Measurements from ENCODE around the gene TENT5C. TPM values are rescaled to one million over a fixed set of nuclear protein-coding genes. Genes with fewer than 3 reads are reported as not detected.

Gene TENT5C
- polyA plus RNA-seq, 1 of the 3 experiments (the other 2 are of a cell fraction) = 0.90 TPM

GRCh38 chr1:117615474-117615873 lies 9.6 kb downstream of the TENT5C start (continued):
- TF ChIP-seq REST (IDR thresholded peaks at IDR 0.05; ENCODE audit: low read depth, low read length) (no peak), RAD21 (IDR thresholded peaks at IDR 0.05; ENCODE audit: low read length) (no peak)
- TF ChIP-seq, protein P1, sequence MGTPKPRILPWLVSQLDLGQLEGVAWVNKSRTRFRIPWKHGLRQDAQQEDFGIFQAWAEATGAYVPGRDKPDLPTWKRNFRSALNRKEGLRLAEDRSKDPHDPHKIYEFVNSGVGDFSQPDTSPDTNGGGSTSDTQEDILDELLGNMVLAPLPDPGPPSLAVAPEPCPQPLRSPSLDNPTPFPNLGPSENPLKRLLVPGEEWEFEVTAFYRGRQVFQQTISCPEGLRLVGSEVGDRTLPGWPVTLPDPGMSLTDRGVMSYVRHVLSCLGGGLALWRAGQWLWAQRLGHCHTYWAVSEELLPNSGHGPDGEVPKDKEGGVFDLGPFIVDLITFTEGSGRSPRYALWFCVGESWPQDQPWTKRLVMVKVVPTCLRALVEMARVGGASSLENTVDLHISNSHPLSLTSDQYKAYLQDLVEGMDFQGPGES (IDR thresholded peaks at IDR 0.05; ENCODE audit: low read depth, low read length) = no peak

- TF ChIP-seq, protein P2, sequence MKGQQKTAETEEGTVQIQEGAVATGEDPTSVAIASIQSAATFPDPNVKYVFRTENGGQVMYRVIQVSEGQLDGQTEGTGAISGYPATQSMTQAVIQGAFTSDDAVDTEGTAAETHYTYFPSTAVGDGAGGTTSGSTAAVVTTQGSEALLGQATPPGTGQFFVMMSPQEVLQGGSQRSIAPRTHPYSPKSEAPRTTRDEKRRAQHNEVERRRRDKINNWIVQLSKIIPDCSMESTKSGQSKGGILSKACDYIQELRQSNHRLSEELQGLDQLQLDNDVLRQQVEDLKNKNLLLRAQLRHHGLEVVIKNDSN (IDR thresholded peaks at IDR 0.05; ENCODE audit: borderline replicate concordance, low read depth) = no peak
- TF ChIP-seq SMC3 (IDR thresholded peaks at IDR 0.05; ENCODE audit: low read depth, low read length) (no peak), MEF2A (IDR thresholded peaks at IDR 0.05; ENCODE audit: borderline replicate concordance, low read depth) (no peak), SIN3A (IDR thresholded peaks at IDR 0.05; ENCODE audit: borderline replicate concordance, low read depth, low read length) (no peak), GABPA (IDR thresholded peaks at IDR 0.05; ENCODE audit: low read depth) (no peak), POLR2AphosphoS5 (IDR thresholded peaks at IDR 0.05; ENCODE audit: low read depth, low read length) (no peak), RAD21 (IDR thresholded peaks at IDR 0.05; ENCODE audit: low read length) (no peak), FOXM1 (IDR thresholded peaks at IDR 0.05; ENCODE audit: low read depth) (no peak)
- H3K27me3 ChIP-seq (ENCODE audit: insufficient read depth) = no peaks in the 10 kb centered on the region
- no peaks in the 10 kb centered on the region for H3K9me3 ChIP-seq
- H3K9ac ChIP-seq = no peak overlapping the region
- CTCF ChIA-PET = no interaction called here
- no peak overlapping the region for H2AFZ ChIP-seq (ENCODE audit: low read depth)
- H3K36me3 ChIP-seq (replicated peaks in 1 of 2; ENCODE audit: control insufficient read depth in 1 of 2, insufficient read depth in 2 of 2, low read length in 1 of 2) = no peaks in the 10 kb centered on the region
- H3K9me2 ChIP-seq = no peaks in the 10 kb centered on the region
- POLR2A ChIA-PET = no interaction called here
- no peak overlapping the region for H3K27ac ChIP-seq (ENCODE audit: low read depth in 2 of 2, low read length in 1 of 2)
- 30% methylated on average over 3 of the region's 3 CpGs for WGBS (ENCODE audit: low lambda C conversion rate)
- no peak overlapping the region for H3K4me2 ChIP-seq
- no peak for DNase-seq
- no peak overlapping the region for H3K4me3 ChIP-seq (ENCODE audit: low read depth in 2 of 2, low read length in 1 of 2)
- H3K79me2 ChIP-seq (ENCODE audit: insufficient read depth) = no peaks in the 10 kb centered on the region
- H3F3A ChIP-seq (replicated peaks; ENCODE audit: insufficient read depth) = no peaks in the 10 kb centered on the region
- peaks cover 0 to 10% of the 10 kb centered on the region in 2 experiments; a peak in 2 of 4 replicates for H3K4me1 ChIP-seq (ENCODE audit: control insufficient read depth in 1 of 2, insufficient read depth in 2 of 2, low read depth in 1 of 2, low read length in 1 of 2)
- H4K20me1 ChIP-seq (ENCODE audit: insufficient read depth) = no peaks in the 10 kb centered on the region
These were observed 10.5 kb downstream of the TENT5C start for GRCh38 chr1:117616356-117616755.
